NCI-H524 treated with DMSO at 0.1 percent for 48 hours (cell line): ENCODE results near the gene KRTAP4-4.

Experiments used
- DNase-seq: peaks from one replicate; lab custom pipeline; 2025; lab: John Stamatoyannopoulos, UW

Gene KRTAP4-4

DNA sequence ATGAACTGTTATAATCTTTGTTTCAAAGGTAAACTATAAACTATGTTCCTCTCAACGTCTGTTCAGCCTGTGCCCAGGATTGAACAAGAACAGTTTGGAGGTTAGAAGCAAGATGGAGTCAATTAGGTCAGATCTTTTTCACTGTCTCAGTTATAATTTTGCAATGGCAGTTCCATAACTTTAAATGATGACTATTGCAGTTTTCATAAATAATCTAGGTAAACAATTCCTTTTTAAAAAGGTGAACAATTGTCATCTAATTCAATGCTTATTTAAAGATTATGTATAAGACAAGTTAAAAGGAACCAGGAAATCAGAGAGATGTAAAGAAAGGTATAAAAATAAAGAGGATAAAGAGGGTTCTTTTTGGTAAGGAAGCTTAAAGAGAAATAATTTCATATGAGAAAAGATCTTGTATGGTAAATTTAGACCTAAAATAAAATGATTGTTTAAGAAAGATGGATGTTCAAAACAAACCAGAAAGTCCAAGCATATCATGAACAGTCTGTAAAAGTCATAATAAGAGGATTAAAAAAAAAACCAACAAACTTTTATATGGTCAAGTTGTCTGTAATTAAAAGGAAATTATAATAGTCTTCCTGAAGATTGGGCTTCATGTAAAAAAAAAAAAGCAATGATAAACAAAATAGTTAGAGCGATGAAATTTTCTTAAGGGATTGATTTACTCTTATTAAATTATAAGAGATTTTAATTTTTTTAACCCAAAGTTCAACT lies 49.2 kb downstream of the KRTAP4-4 start:
- DNase-seq = no peak
